ENCODE results near the gene DNAAF5.

DNAAF5 gene

DNA sequence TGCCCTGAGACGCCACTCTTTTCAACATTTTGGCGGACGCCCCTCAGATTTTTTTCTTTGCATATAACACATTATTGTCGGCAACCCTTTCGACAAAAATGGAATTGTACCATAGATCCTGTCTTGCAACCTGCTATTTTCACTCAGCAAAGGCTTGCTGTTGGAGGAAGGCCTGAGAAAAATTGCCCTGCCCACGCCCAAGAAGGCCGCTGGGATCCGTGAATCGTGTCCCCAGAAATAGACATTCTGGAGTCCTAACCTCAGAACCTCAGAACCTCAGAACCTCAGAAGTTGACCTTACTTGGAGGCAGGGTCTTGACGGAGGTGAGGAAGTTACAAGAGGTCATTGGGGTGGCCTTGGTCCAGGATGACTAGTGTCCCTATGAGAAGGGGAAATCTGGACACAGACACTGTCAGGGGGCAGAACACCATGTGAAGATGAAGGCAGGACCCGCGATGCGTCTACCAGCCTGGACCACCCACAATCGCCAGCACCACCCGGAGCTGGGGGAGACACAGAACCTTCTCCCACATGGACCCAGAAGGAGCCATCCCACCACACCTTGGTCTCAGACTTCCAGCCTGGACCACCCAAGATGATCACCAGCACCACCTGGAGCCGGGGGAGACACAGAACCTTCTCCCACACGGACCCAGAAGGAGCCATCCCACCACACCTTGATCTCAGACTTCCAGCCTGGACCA, 19.1 kb upstream of the DNAAF5 start:
- 95 to 96% methylated on average over 17 of the region's 17 CpGs for WGBS, 2 experiments
- Histone ChIP-seq H3K4me1 (ENCODE audit: control insufficient read depth, insufficient read depth, low read length) (peaks cover 8% of the 10 kb centered on the region), H3K9me3 (ENCODE audit: control insufficient read depth, low read length) (no peaks in the 10 kb centered on the region), H3K27me3 (ENCODE audit: control insufficient read depth, insufficient read depth, low read length, poor library complexity, severe bottlenecking) (no peaks in the 10 kb centered on the region), H3K27ac (ENCODE audit: insufficient read depth, low read depth, low read length, poor library complexity, severe bottlenecking) (no peak overlapping the region), H3K4me3 (ENCODE audit: insufficient read depth, low read depth, low read length) (no peak overlapping the region), H3K36me3 (ENCODE audit: control insufficient read depth, insufficient read depth, low read length) (no peaks in the 10 kb centered on the region)

DNA sequence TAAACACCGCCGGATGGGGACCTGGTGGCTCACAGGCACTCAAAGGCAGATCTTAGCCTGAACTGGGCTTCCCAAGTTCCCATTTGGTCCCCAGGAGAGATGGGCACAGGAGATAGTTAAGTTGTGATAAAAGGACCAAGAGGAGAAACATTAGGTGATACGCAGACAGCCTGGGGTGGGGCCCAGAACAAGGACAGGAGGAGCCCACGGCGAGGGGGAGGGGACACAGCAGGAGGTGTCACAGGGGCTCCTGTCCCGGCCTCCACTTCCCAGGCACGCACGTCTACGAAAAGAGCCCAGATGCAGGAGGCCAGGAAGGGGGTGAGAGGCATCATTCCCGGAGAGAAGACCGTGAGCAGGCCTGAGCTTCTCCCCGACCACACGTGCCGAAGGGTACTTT, 16.3 kb upstream of the DNAAF5 start:
- Histone ChIP-seq H3K36me3 (ENCODE audit: control insufficient read depth, insufficient read depth, low read length) (no peaks in the 10 kb centered on the region), H3K4me3 (ENCODE audit: insufficient read depth, low read depth, low read length) (no peak overlapping the region), H3K27me3 (ENCODE audit: control insufficient read depth, insufficient read depth, low read length, poor library complexity, severe bottlenecking) (no peaks in the 10 kb centered on the region), H3K27ac (ENCODE audit: insufficient read depth, low read depth, low read length, poor library complexity, severe bottlenecking) (no peak overlapping the region), H3K4me1 (ENCODE audit: control insufficient read depth, insufficient read depth, low read length) (peaks cover 8% of the 10 kb centered on the region), H3K9me3 (ENCODE audit: control insufficient read depth, low read length) (no peaks in the 10 kb centered on the region)
- WGBS, 2 experiments: 87 to 91% methylated on average over 14 of the region's 14 CpGs

DNA sequence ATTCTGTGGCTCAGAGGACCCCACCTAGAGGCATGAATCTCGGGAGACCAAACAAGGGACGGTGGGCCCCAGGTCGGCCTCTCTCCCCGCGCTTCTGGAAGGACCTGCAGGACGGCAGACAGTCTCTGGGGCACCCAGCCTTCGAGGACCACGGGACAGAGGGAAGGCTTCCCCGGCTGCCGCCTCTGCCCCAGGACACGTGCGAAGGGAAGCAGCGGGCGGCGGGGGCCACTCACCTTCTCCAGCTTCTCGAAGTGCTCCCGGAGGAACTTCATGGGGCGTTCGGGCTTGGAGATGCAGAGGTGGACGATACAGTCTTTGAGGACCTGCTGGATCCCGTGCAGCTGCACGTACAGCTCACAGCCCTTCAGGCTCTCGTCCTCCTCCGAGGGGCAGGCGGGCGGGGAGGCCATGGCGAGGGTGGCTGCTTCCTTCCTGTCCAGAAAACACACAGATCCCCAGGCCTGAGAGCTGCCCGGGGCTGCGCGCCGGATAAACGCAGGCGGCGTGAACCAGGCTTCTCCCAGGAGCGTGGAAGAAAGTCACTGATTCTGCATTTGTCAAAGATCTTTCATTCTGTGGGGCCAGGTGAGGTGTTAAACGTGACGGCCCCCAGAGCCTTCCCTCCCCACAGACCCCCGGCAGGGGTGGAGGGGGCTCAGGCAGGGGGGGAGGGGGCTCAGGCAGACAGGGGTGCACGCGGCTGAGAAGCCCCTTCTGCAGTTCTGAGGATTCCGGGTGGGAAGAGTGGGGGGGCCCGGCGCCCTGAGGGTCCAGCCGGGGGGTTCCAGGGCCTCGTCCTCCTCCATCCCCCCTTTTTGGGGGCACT, 15.2 kb upstream of the DNAAF5 start:
- no peaks in the 10 kb centered on the region for H3K27me3 ChIP-seq (ENCODE audit: control insufficient read depth, insufficient read depth, low read length, poor library complexity, severe bottlenecking)
- H3K27ac ChIP-seq (ENCODE audit: insufficient read depth, low read depth, low read length, poor library complexity, severe bottlenecking): no peak overlapping the region
- no peaks in the 10 kb centered on the region for H3K36me3 ChIP-seq (ENCODE audit: control insufficient read depth, insufficient read depth, low read length)
- peak overlapping the region; percentile 54 for H3K4me3 ChIP-seq (ENCODE audit: insufficient read depth, low read depth, low read length)
- WGBS, 2 experiments: 87% methylated on average over 45 of the region's 45 CpGs
- no peaks in the 10 kb centered on the region for H3K9me3 ChIP-seq (ENCODE audit: control insufficient read depth, low read length)
- H3K4me1 ChIP-seq (ENCODE audit: control insufficient read depth, insufficient read depth, low read length): peaks cover 8% of the 10 kb centered on the region

DNA sequence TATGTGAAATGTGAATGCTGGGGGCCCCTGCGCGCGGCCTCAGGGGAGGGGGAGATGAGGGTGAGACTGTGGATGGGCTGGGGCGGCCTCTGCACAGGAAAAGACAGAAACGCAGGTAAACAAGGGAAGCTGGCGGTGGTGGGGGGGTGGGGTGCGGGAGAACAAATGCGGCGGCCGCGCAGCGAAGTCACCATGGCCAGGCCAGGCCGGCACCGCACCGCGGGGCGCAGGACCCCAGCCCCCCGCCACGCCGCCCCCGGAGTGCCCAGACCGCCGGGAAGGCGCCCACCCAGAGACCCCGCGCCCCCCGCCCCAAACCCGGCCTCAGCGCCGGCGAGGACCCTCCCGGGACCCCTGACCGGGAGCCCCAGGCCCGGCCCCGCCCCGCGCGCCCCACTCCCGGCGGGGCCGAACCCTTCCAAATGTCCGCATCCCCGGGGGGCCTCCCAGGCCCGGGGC, 14.5 kb upstream of the DNAAF5 start:
- WGBS, 2 experiments: 17 to 21% methylated on average over 44 of the region's 44 CpGs
- peak overlapping the region; percentile 54 for H3K4me3 ChIP-seq (ENCODE audit: insufficient read depth, low read depth, low read length)
- H3K27ac ChIP-seq (ENCODE audit: insufficient read depth, low read depth, low read length, poor library complexity, severe bottlenecking): no peak overlapping the region

DNA sequence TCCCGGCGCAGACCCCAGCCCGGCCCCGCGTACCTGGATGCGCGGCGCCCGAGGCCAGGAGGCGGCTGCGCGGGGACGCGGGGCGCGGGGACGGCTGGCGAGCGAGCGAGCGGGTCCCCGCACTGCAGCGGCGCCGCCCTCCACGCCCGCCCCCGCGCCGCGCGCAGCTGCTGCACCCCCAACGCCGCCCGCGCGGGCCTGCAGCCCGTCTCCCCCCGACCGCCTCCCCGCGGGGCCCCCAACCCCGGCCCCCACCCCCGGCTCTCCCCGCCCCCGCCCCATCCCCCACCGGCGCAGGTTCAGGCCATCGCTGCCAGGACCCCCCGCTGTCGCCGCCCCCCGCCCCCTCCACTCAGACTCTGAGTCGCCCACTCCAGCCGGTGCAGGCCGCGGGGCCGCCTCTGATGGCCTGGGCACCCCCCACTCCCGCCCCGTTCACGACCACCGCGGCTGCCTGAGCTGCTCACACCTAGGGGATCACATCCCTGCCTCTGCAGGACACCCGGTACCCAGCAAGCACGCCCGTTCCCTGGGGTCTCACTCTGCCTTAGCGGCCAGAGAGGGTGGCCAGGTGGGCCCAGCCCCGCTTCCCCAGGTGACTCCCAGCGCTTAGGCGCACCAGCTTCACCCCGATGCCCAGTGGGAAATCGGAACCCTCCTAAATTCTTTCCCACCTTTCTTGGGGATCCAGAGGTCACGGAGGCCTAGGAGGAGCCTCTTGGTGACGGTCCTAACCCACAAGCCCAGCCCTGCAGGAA, 13.9 kb upstream of the DNAAF5 start:
- Histone ChIP-seq H3K4me1 (ENCODE audit: control insufficient read depth, insufficient read depth, low read length) (peaks cover 8% of the 10 kb centered on the region), H3K27me3 (ENCODE audit: control insufficient read depth, insufficient read depth, low read length, poor library complexity, severe bottlenecking) (no peaks in the 10 kb centered on the region), H3K4me3 (ENCODE audit: insufficient read depth, low read depth, low read length) (peak overlapping the region; percentile 54), H3K9me3 (ENCODE audit: control insufficient read depth, low read length) (no peaks in the 10 kb centered on the region), H3K36me3 (ENCODE audit: control insufficient read depth, insufficient read depth, low read length) (no peaks in the 10 kb centered on the region), H3K27ac (ENCODE audit: insufficient read depth, low read depth, low read length, poor library complexity, severe bottlenecking) (no peak overlapping the region)
- WGBS, 2 experiments: 10 to 11% methylated on average over 64 to 72 of the region's 74 CpGs

More for the DNA sequence above, 14.5 kb upstream of the DNAAF5 start:
- H3K27me3 ChIP-seq (ENCODE audit: control insufficient read depth, insufficient read depth, low read length, poor library complexity, severe bottlenecking): no peaks in the 10 kb centered on the region
- no peaks in the 10 kb centered on the region for H3K36me3 ChIP-seq (ENCODE audit: control insufficient read depth, insufficient read depth, low read length)
- peaks cover 8% of the 10 kb centered on the region for H3K4me1 ChIP-seq (ENCODE audit: control insufficient read depth, insufficient read depth, low read length)
- H3K9me3 ChIP-seq (ENCODE audit: control insufficient read depth, low read length): no peaks in the 10 kb centered on the region

DNA sequence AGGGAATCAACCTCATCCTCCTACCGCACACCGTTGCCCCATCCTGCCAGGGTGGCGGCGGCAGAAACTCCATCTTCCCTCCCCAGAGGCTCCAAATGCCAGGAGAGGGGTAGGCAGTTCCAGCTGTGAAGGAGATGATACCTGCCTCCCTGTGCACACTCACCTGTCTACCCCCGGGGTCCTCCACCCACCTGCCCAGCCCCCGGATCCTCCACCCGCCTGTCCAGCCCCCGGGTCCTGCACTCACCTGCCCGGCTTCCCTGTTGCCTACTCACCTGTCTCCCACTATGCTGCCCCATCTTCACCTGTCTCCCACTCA, 13.4 kb upstream of the DNAAF5 start:
- peaks cover 8% of the 10 kb centered on the region for H3K4me1 ChIP-seq (ENCODE audit: control insufficient read depth, insufficient read depth, low read length)
- no peaks in the 10 kb centered on the region for H3K9me3 ChIP-seq (ENCODE audit: control insufficient read depth, low read length)
- H3K27me3 ChIP-seq (ENCODE audit: control insufficient read depth, insufficient read depth, low read length, poor library complexity, severe bottlenecking): no peaks in the 10 kb centered on the region
- H3K36me3 ChIP-seq (ENCODE audit: control insufficient read depth, insufficient read depth, low read length): no peaks in the 10 kb centered on the region
- H3K27ac ChIP-seq (ENCODE audit: insufficient read depth, low read depth, low read length, poor library complexity, severe bottlenecking): no peak overlapping the region
- WGBS, 2 experiments: 80 to 87% methylated on average over 9 of the region's 9 CpGs
- H3K4me3 ChIP-seq (ENCODE audit: insufficient read depth, low read depth, low read length): no peak overlapping the region

DNA sequence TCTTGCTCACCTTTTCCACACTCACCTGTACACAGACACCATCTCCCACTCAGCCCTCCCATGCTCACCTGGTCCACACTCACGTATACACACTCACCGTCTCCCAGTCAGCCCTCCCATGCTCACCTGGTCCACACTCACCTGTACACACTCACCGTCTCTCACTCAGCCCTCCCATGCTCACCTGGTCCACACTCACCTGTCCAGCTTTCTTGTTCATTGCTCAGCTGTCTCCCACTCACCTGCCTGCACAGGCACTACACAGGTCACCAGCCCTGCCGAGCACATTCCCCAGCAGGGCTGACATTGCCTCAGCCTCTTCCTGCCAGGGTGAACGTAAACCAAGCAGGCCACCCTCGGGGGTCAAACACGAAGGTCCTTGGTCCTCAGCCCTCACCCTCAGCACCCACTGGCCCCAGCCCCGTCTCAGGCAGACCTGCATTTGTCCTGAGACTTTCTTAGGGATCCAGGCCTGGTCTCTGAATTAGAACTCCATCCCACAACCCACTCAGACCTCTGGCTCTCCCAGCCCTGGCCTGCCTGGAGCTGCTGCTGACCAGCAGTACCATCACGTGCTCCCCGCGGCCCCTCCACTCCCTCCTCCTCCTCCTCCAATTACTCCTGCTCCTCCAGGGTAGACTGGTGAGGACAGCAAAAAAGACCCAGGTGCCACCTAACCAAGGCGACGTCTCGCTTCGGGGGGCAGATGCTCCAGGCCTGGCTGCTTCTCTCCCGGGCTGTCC, 12.8 kb upstream of the DNAAF5 start:
- Histone ChIP-seq H3K27ac (ENCODE audit: insufficient read depth, low read depth, low read length, poor library complexity, severe bottlenecking) (no peak overlapping the region), H3K36me3 (ENCODE audit: control insufficient read depth, insufficient read depth, low read length) (no peaks in the 10 kb centered on the region), H3K4me3 (ENCODE audit: insufficient read depth, low read depth, low read length) (no peak overlapping the region), H3K4me1 (ENCODE audit: control insufficient read depth, insufficient read depth, low read length) (peaks cover 8% of the 10 kb centered on the region), H3K27me3 (ENCODE audit: control insufficient read depth, insufficient read depth, low read length, poor library complexity, severe bottlenecking) (no peaks in the 10 kb centered on the region), H3K9me3 (ENCODE audit: control insufficient read depth, low read length) (no peaks in the 10 kb centered on the region)
- 87% methylated on average over 16 of the region's 16 CpGs for WGBS, 2 experiments

DNA sequence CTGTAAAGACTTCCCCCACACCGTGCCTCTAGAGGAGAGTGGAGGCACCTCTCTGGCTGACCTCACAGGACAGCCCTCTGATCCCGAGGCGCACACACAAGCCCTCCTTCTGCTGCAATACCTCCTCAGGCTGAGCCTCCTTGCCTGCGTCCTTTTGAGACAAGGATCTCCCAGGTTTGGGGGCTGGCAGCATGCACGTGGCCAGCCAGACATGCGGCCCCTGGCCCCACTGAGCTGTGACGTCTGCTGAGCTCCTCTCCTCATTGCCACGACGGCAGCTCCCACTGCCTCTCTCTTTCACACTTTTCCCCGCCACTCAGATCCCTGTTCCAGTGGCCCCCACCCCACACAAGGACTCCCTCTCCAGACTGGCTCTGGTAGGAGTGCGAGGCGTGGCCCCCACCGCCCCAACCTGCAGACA, 12.2 kb upstream of the DNAAF5 start:
- Histone ChIP-seq H3K4me1 (ENCODE audit: control insufficient read depth, insufficient read depth, low read length) (peaks cover 8% of the 10 kb centered on the region), H3K4me3 (ENCODE audit: insufficient read depth, low read depth, low read length) (no peak overlapping the region), H3K27ac (ENCODE audit: insufficient read depth, low read depth, low read length, poor library complexity, severe bottlenecking) (no peak overlapping the region), H3K9me3 (ENCODE audit: control insufficient read depth, low read length) (no peaks in the 10 kb centered on the region), H3K27me3 (ENCODE audit: control insufficient read depth, insufficient read depth, low read length, poor library complexity, severe bottlenecking) (no peaks in the 10 kb centered on the region), H3K36me3 (ENCODE audit: control insufficient read depth, insufficient read depth, low read length) (no peaks in the 10 kb centered on the region)
- 88% methylated on average over 13 of the region's 13 CpGs for WGBS, 2 experiments

DNA sequence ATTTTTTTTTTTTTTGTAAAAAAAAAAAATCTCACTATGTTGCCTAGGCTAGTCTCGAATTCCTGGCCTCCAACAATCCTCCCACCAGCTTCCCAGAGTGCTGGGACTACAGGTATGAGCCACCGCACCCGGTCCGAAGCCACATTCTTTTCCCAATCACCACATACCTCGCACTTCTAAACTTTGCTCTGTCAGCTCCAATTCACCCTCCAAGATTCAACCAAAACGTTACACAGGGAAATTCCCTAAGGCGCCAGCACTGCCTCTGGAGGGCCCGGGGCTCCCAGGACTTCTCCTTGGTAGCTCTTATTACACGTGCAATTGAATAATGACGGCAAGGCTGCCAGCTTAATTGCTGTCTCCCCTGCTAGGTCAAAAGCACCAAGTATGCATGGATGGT, 10.3 kb upstream of the DNAAF5 start:
- H3K27ac ChIP-seq (ENCODE audit: insufficient read depth, low read depth, low read length, poor library complexity, severe bottlenecking): no peak overlapping the region
- no peaks in the 10 kb centered on the region for H3K9me3 ChIP-seq (ENCODE audit: control insufficient read depth, low read length)
- H3K36me3 ChIP-seq (ENCODE audit: control insufficient read depth, insufficient read depth, low read length): no peaks in the 10 kb centered on the region
- no peak overlapping the region for H3K4me3 ChIP-seq (ENCODE audit: insufficient read depth, low read depth, low read length)
- 84 to 87% methylated on average over 10 of the region's 10 CpGs for WGBS, 2 experiments
- H3K27me3 ChIP-seq (ENCODE audit: control insufficient read depth, insufficient read depth, low read length, poor library complexity, severe bottlenecking): no peaks in the 10 kb centered on the region
- peaks cover 7% of the 10 kb centered on the region for H3K4me1 ChIP-seq (ENCODE audit: control insufficient read depth, insufficient read depth, low read length)
